Measurements from ENCODE around the gene THNSL1. TPM values are rescaled to one million over a fixed set of nuclear protein-coding genes. Genes with fewer than 3 reads are reported as not detected.

Gene THNSL1
- total RNA-seq, 1 donor from 2014 or later = 6.5 TPM

- H3K27me3 Mint-ChIP-seq = peaks cover 6% of the 10 kb centered on the region
- H3K4me1 Mint-ChIP-seq (ENCODE audit: low read depth) = peaks cover 4% of the 10 kb centered on the region
- H3K36me3 Mint-ChIP-seq (ENCODE audit: insufficient read depth) = no peaks in the 10 kb centered on the region
- H3K27ac Mint-ChIP-seq = no peak overlapping the region
- no peak for DNase-seq (ENCODE audit: low spot score, unreplicated experiment)
- peaks cover 13% of the 10 kb centered on the region for H3K9me3 Mint-ChIP-seq (ENCODE audit: low read depth)
- TF ChIP-seq CTCF (IDR thresholded peaks at IDR 0.05; ENCODE audit: unreplicated experiment) = no peak
- no peak overlapping the region for H3K4me3 Mint-ChIP-seq (ENCODE audit: low read depth)
Measured at GRCh38 chr10:25052012-25052411, 35.6 kb downstream of the THNSL1 start.

- peaks cover 12% of the 10 kb centered on the region for H3K4me1 Mint-ChIP-seq (ENCODE audit: low read depth)
- no peaks in the 10 kb centered on the region for H3K27me3 Mint-ChIP-seq
- no peak for DNase-seq (ENCODE audit: low spot score, unreplicated experiment)
- no peaks in the 10 kb centered on the region for H3K36me3 Mint-ChIP-seq (ENCODE audit: insufficient read depth)
- H3K4me3 Mint-ChIP-seq (ENCODE audit: low read depth) = no peak overlapping the region
- TF ChIP-seq CTCF (IDR thresholded peaks at IDR 0.05; ENCODE audit: unreplicated experiment) = no peak
- no peak overlapping the region for H3K27ac Mint-ChIP-seq
- H3K9me3 Mint-ChIP-seq (ENCODE audit: low read depth) = no peaks in the 10 kb centered on the region
Measured at GRCh38 chr10:25056726-25057125, 40.3 kb downstream of the THNSL1 start.

GRCh38 chr10:25057886-25058285 is 41.5 kb downstream of the THNSL1 start:
- no peak overlapping the region for H3K27ac Mint-ChIP-seq
- TF ChIP-seq CTCF (IDR thresholded peaks at IDR 0.05; ENCODE audit: unreplicated experiment) = no peak
- no peaks in the 10 kb centered on the region for H3K9me3 Mint-ChIP-seq (ENCODE audit: low read depth)
- DNase-seq (ENCODE audit: low spot score, unreplicated experiment) = no peak
- H3K4me3 Mint-ChIP-seq (ENCODE audit: low read depth) = no peak overlapping the region
- peaks cover 19% of the 10 kb centered on the region for H3K4me1 Mint-ChIP-seq (ENCODE audit: low read depth)
- H3K36me3 Mint-ChIP-seq (ENCODE audit: insufficient read depth) = no peaks in the 10 kb centered on the region
- H3K27me3 Mint-ChIP-seq = no peaks in the 10 kb centered on the region

- no peak for DNase-seq (ENCODE audit: low spot score, unreplicated experiment)
- no peaks in the 10 kb centered on the region for H3K36me3 Mint-ChIP-seq (ENCODE audit: insufficient read depth)
- no peaks in the 10 kb centered on the region for H3K27me3 Mint-ChIP-seq
- H3K27ac Mint-ChIP-seq = peak overlapping the region; percentile 65
- no peak overlapping the region for H3K4me3 Mint-ChIP-seq (ENCODE audit: low read depth)
- no peak for TF ChIP-seq CTCF (IDR thresholded peaks at IDR 0.05; ENCODE audit: unreplicated experiment)
- H3K4me1 Mint-ChIP-seq (ENCODE audit: low read depth) = peaks cover 19% of the 10 kb centered on the region
- no peaks in the 10 kb centered on the region for H3K9me3 Mint-ChIP-seq (ENCODE audit: low read depth)
Measured at GRCh38 chr10:25059990-25060389, 43.6 kb downstream of the THNSL1 start.

GRCh38 chr10:25061125-25061524 is 44.7 kb downstream of the THNSL1 start:
- no peak for TF ChIP-seq CTCF (IDR thresholded peaks at IDR 0.05; ENCODE audit: unreplicated experiment)
- DNase-seq (ENCODE audit: low spot score, unreplicated experiment) = no peak
- Mint-ChIP-seq H3K27me3 (no peaks in the 10 kb centered on the region), H3K27ac (no peak overlapping the region), H3K9me3 (ENCODE audit: low read depth) (no peaks in the 10 kb centered on the region), H3K4me3 (ENCODE audit: low read depth) (no peak overlapping the region), H3K36me3 (ENCODE audit: insufficient read depth) (no peaks in the 10 kb centered on the region), H3K4me1 (ENCODE audit: low read depth) (peaks cover 19% of the 10 kb centered on the region)

Data from progenitor cell of endocrine pancreas (in vitro differentiated cells).